CD4-positive, alpha-beta T cell (primary cell): Measurements from ENCODE around the gene PGAP2. TPM values are rescaled to one million over a fixed set of nuclear protein-coding genes. Genes with fewer than 3 reads are reported as not detected.
A peak's percentile ranks its signal among the peaks of the same experiment; 100 is the strongest.

ENCODE experiments used
- ATAC-seq: fragments of 200-7000 bp; cut with Tn5 transposase; one replicate; pipeline ENCODE4 v1.10.0; 2022; ENCODE audit warnings: mild to moderate bottlenecking; ENCODE audit not compliant: poor library complexity
- CTCF ChIA-PET: fragments of 350-600 bp; sonication (Branson Sonifier 250); formaldehyde crosslinking; loops from one replicate; lab custom pipeline; 2021; ENCODE audit warnings: antibody characterized with exemption, inconsistent platforms; lab: Charles Lee
- POLR2A ChIA-PET: fragments of 350-600 bp; sonication (Branson Sonifier 250); formaldehyde crosslinking; loops from one replicate; lab custom pipeline; 2021; ENCODE audit warnings: antibody characterized with exemption, inconsistent platforms; lab: Charles Lee
- DNase-seq, 14 experiments: peaks; one replicate each; pipeline ENCODE4 v3.0.0-alpha.2; 2013 to 2020; ENCODE audit warnings: mixed read lengths in 2 of 14
- H3K27ac ChIP-seq, 2 donors: one replicate each; pipeline versions ENCODE4 v1.5.1 to v1.7.0; 2013; ENCODE audit warnings: low read length in 2 of 2, low read depth in 1 of 2, mild to moderate bottlenecking in 1 of 2
- H3K27me3 ChIP-seq, 2 experiments: 1 replicate in 1 of 2; 2 replicates in 1 of 2; pipeline versions ENCODE4 v1.6.1 to v1.7.0; 2013; ENCODE audit warnings: low read length in 2 of 2, control low read depth in 1 of 2, mild to moderate bottlenecking in 1 of 2, moderate library complexity in 1 of 2; ENCODE audit not compliant: insufficient read depth in 2 of 2, control insufficient read depth in 1 of 2
- H3K36me3 ChIP-seq: one replicate; pipeline ENCODE4 v1.6.1; 2013; ENCODE audit warnings: low read length, control low read depth; ENCODE audit not compliant: insufficient read depth
- H3K4me1 ChIP-seq: one replicate; pipeline ENCODE4 v1.6.1; 2013; ENCODE audit warnings: low read length, control low read depth; ENCODE audit not compliant: insufficient read depth
- H3K4me3 ChIP-seq: one replicate; pipeline ENCODE4 v1.5.1; 2013; ENCODE audit warnings: mild to moderate bottlenecking, low read length, moderate library complexity
- H3K9me3 ChIP-seq, 2 experiments: 1 replicate in 1 of 2; 2 replicates in 1 of 2; pipeline versions ENCODE4 v1.6.1 to v1.7.0; 2013; ENCODE audit warnings: low read length in 2 of 2, mild to moderate bottlenecking in 2 of 2, control low read depth in 1 of 2, moderate library complexity in 1 of 2; ENCODE audit not compliant: control insufficient read depth in 1 of 2, insufficient read depth in 1 of 2
- H3K27ac Mint-ChIP-seq: one replicate; pipeline ENCODE4 v1.8.0; 2020; ENCODE audit warnings: mixed read lengths
- H3K27me3 Mint-ChIP-seq: one replicate; pipeline ENCODE4 v1.8.0; 2021; ENCODE audit warnings: mixed read lengths
- H3K36me3 Mint-ChIP-seq: one replicate; pipeline ENCODE4 v1.8.0; 2021; ENCODE audit warnings: low read depth, mixed read lengths
- H3K4me1 Mint-ChIP-seq: one replicate; pipeline ENCODE4 v1.8.0; 2021; ENCODE audit warnings: low read depth, mixed read lengths
- H3K4me3 Mint-ChIP-seq: one replicate; pipeline ENCODE4 v1.8.0; 2020; ENCODE audit warnings: mild to moderate bottlenecking, mixed read lengths
- H3K9me3 Mint-ChIP-seq: one replicate; pipeline ENCODE4 v1.8.0; 2020; ENCODE audit warnings: mixed read lengths
- intact Hi-C, 2 experiments: fragments of 100-400 bp; cut with DNase I in 1 of 2; cut with micrococcal nuclease in 1 of 2; formaldehyde crosslinking; loops; one replicate each; pipeline versions ENCODE4 v1.15.1 to v1.9.0; 2023 to 2025; cut with DNase I, micrococcal nuclease
- total RNA-seq, 174 experiments: library from RNA in 2 of 174; stranded (reverse) in 2 of 174; gene quantifications; one replicate each; pipeline ENCODE4 v1.2.3 and lab custom pipeline; 2021 to 2026
- TF ChIP-seq, protein P1 (sequence below): fragments of 200-600 bp; IDR thresholded peaks from one replicate; pipeline ENCODE4 v1.8.0; 2022; ENCODE audit warnings: antibody characterized with exemption, mild to moderate bottlenecking

PGAP2 gene
- total RNA-seq, 2 experiments from 2014 or later: 20.9 to 23.6 TPM

DNA sequence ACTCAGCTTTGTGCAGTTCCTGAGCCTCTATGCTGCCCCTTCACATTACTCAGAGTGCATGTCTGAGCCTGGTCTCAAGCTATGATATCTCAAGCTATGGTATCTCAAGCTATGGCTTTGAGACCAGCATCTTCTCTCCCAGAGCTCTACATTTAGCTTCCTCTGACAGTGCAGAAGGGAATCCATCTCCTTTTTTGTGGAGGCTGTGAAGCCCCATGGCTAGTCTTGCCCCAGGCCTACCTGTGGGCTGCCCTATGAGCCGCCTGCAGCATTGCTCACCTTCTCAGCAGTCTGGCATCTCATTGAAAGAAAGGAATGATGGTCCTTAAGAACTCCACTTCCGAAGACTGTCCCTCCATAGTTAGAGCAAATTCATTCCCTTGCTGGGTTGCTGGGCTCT lies 12.6 kb downstream of the PGAP2 start:
- no peak overlapping the region for H3K4me3 ChIP-seq
- Mint-ChIP-seq H3K27ac (no peak overlapping the region), H3K4me1 (peaks cover 20% of the 10 kb centered on the region), H3K27me3 (no peaks in the 10 kb centered on the region), H3K36me3 (peaks cover 15% of the 10 kb centered on the region), H3K9me3 (no peaks in the 10 kb centered on the region), H3K4me3 (no peak overlapping the region)
- H3K36me3 ChIP-seq: peaks cover 7% of the 10 kb centered on the region
- ATAC-seq (no peak), DNase-seq (no peak)
- TF ChIP-seq, protein P1, sequence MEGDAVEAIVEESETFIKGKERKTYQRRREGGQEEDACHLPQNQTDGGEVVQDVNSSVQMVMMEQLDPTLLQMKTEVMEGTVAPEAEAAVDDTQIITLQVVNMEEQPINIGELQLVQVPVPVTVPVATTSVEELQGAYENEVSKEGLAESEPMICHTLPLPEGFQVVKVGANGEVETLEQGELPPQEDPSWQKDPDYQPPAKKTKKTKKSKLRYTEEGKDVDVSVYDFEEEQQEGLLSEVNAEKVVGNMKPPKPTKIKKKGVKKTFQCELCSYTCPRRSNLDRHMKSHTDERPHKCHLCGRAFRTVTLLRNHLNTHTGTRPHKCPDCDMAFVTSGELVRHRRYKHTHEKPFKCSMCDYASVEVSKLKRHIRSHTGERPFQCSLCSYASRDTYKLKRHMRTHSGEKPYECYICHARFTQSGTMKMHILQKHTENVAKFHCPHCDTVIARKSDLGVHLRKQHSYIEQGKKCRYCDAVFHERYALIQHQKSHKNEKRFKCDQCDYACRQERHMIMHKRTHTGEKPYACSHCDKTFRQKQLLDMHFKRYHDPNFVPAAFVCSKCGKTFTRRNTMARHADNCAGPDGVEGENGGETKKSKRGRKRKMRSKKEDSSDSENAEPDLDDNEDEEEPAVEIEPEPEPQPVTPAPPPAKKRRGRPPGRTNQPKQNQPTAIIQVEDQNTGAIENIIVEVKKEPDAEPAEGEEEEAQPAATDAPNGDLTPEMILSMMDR: no peak
- ChIA-PET POLR2A (interaction anchor here (0.7 to 2.4 kb wide), 3 partner anchors 16 to 34 kb away, joined by 3 to 8 read pairs (median 8); partner anchors contain the start of gene STIM1), CTCF (interaction anchor here (1.5 to 2.5 kb wide), 2 partner anchors 13 to 23 kb away, joined by 4 to 11 read pairs; partner anchors contain the start of gene PGAP2)
- peaks cover 24% of the 10 kb centered on the region for H3K4me1 ChIP-seq
- H3K9me3 ChIP-seq: no peaks in the 10 kb centered on the region
- no peak overlapping the region for H3K27ac ChIP-seq
- intact Hi-C loops: no loop called here
- no peaks in the 10 kb centered on the region for H3K27me3 ChIP-seq

DNA sequence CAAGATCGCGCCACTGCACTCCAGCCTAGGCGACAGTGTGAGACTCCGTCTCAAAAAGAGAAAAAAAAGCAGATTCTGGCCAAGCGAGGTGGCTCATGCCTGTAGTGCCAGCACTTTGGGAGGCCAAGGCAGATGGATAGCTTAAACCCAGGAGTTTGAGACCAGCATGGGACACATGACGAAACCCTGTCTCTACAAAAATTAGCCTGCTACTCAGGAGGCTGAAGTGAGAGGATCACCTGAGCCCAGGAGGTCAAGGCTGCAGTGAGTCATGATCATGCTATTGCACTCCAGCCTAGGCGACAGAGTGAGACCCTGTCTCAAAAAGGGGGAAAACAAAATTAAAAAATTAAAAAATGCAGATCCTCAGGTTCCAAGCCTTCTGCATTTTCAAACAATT lies 14.0 kb downstream of the PGAP2 start:
- peaks cover 24% of the 10 kb centered on the region for H3K4me1 ChIP-seq
- Mint-ChIP-seq H3K36me3 (peaks cover 28% of the 10 kb centered on the region), H3K27me3 (no peaks in the 10 kb centered on the region), H3K4me3 (no peak overlapping the region), H3K27ac (no peak overlapping the region), H3K9me3 (no peaks in the 10 kb centered on the region), H3K4me1 (peaks cover 33% of the 10 kb centered on the region)
- H3K36me3 ChIP-seq: peaks cover 20% of the 10 kb centered on the region
- no peaks in the 10 kb centered on the region for H3K9me3 ChIP-seq
- intact Hi-C loops: no loop called here
- no peak for DNase-seq
- CTCF ChIA-PET: interaction anchor here (2.0 kb wide), 1 partner anchor 32 kb away, joined by 9 read pairs; the partner anchor contains the start of gene STIM1
- H3K27me3 ChIP-seq: no peaks in the 10 kb centered on the region
- H3K4me3 ChIP-seq: no peak overlapping the region
- ATAC-seq: no peak
- TF ChIP-seq, protein P1: no peak
- POLR2A ChIA-PET: interaction anchor here (1.8 to 2.4 kb wide), 3 partner anchors 15 to 32 kb away, joined by 8 to 16 read pairs (median 8); partner anchors contain the start of gene RHOG
- no peak overlapping the region for H3K27ac ChIP-seq

DNA sequence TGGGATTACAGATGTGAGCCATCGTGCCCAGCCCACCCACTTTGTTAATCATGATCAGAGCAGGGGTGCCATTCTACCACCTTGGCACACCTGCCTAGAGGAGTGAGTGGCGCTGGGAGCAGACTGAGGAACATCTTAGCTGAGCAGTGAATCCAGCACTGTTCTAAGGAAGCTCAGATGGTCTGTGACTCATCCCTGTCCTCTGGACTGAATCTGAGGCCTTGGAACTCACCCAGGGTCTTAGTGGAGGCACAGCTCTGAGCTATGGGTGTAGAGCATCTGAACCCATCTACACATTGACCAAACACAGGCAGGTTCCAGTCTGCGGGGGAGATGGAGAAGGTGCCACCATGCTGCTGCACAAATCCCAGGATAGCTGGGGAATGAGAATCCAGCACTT lies 14.9 kb downstream of the PGAP2 start:
- peaks cover 26% of the 10 kb centered on the region for H3K4me1 ChIP-seq
- ATAC-seq (no peak), DNase-seq (peak in 1 of 14 experiments; percentile 15)
- peaks cover 30% of the 10 kb centered on the region for H3K36me3 ChIP-seq
- H3K27me3 Mint-ChIP-seq: no peaks in the 10 kb centered on the region
- no peak overlapping the region for H3K4me3 ChIP-seq
- CTCF ChIA-PET: interaction anchor here (0.7 to 2.0 kb wide), 2 partner anchors 31 to 156 kb away, joined by 3 to 9 read pairs; partner anchors contain the start of gene STIM1
- H3K4me1 Mint-ChIP-seq: peaks cover 38% of the 10 kb centered on the region
- intact Hi-C loops: no loop called here
- peak overlapping the region; percentile 32 for H3K27ac Mint-ChIP-seq
- TF ChIP-seq, protein P1: no peak
- no peaks in the 10 kb centered on the region for H3K9me3 ChIP-seq
- H3K27me3 ChIP-seq: no peaks in the 10 kb centered on the region
- H3K9me3 Mint-ChIP-seq: no peaks in the 10 kb centered on the region
- no peak overlapping the region for H3K27ac ChIP-seq
- POLR2A ChIA-PET: interaction anchor here (1.2 to 2.0 kb wide), 3 partner anchors 14 to 31 kb away, joined by 3 to 16 read pairs (median 8); partner anchors contain the start of gene RHOG
- H3K36me3 Mint-ChIP-seq: peaks cover 38% of the 10 kb centered on the region
- no peak overlapping the region for H3K4me3 Mint-ChIP-seq
